Skin epidermis (tissue), 12 donors: ENCODE results near the gene ADGRD1.
"Not testable (repeated sequence)": the region's sequence is repeated elsewhere in the genome, so short reads cannot be mapped to it uniquely, and the experiment has no call there.

Experiments
- H3K27ac ChIP-seq, 21 experiments: fragments of 200-600 bp; sonication (generic) in 11 of 21; one replicate each; pipeline ENCODE4 v1.5.0; 2020; ENCODE audit warnings: mild to moderate bottlenecking in 3 of 21, inconsistent platforms in 2 of 21, moderate library complexity in 2 of 21
- H3K4me3 ChIP-seq, 7 experiments: fragments of 200-600 bp; sonication (generic) in 2 of 7; one replicate each; pipeline ENCODE4 v1.5.0; 2020; ENCODE audit warnings: inconsistent platforms in 2 of 7, mild to moderate bottlenecking in 2 of 7, moderate library complexity in 1 of 7

Gene ADGRD1

GRCh38 chr12:130953771-130954543 is at the start of gene ADGRD1:
TSS of gene ADGRD1 (plus strand) at chr12:130953907. CDS start at chr12:130954466, 559 bp downstream.
- peak within 1 kb of the TSS in 7 of 21 experiments; percentile 33 to 83 (median 68) for H3K27ac ChIP-seq
- H3K4me3 ChIP-seq, result peak within 1 kb of the TSS in 3 of 7 experiments; percentile 19 to 37 (median 22)

GRCh38 chr12:130904064-130904463 is 49.6 kb upstream of the ADGRD1 start:
- Histone ChIP-seq H3K4me3 (no peak overlapping the region), H3K27ac (no peak overlapping the region)

- H3K27ac ChIP-seq, H3K4me3 ChIP-seq: not testable (repeated sequence)
These were observed 48.7 kb upstream of the ADGRD1 start for GRCh38 chr12:130904936-130905455.

GRCh38 chr12:130909111-130909510 is 44.6 kb upstream of the ADGRD1 start:
- no peak overlapping the region for H3K4me3 ChIP-seq
- H3K27ac ChIP-seq, result no peak overlapping the region

- Histone ChIP-seq H3K27ac (no peak overlapping the region), H3K4me3 (no peak overlapping the region)
These were observed 42.5 kb upstream of the ADGRD1 start for GRCh38 chr12:130911193-130911592.

GRCh38 chr12:130911933-130912332 is 41.8 kb upstream of the ADGRD1 start:
- no peak overlapping the region for H3K4me3 ChIP-seq
- H3K27ac ChIP-seq, result no peak overlapping the region

- H3K27ac ChIP-seq, result no peak overlapping the region
- no peak overlapping the region for H3K4me3 ChIP-seq
These were observed 37.3 kb upstream of the ADGRD1 start for GRCh38 chr12:130916241-130916911.

GRCh38 chr12:130917607-130918006 is 36.1 kb upstream of the ADGRD1 start:
- no peak overlapping the region for H3K4me3 ChIP-seq
- H3K27ac ChIP-seq, result no peak overlapping the region

- Histone ChIP-seq H3K27ac (peak overlapping the region in 1 of 21 experiments; percentile 7), H3K4me3 (no peak overlapping the region)
These were observed 34.6 kb upstream of the ADGRD1 start for GRCh38 chr12:130919086-130919485.

- Histone ChIP-seq H3K27ac (peak overlapping the region in 6 of 21 experiments; percentile 12 to 85 (median 18)), H3K4me3 (no peak overlapping the region)
These were observed 33.5 kb upstream of the ADGRD1 start for GRCh38 chr12:130920119-130920703.

GRCh38 chr12:130920723-130921381 is 32.9 kb upstream of the ADGRD1 start:
- peak overlapping the region in 5 of 21 experiments; percentile 13 to 85 (median 74) for H3K27ac ChIP-seq
- no peak overlapping the region for H3K4me3 ChIP-seq

- H3K27ac ChIP-seq, result peak overlapping the region in 3 of 21 experiments; percentile 12 to 85 (median 74)
- H3K4me3 ChIP-seq, result no peak overlapping the region
These were observed 31.2 kb upstream of the ADGRD1 start for GRCh38 chr12:130922511-130922953.

- Histone ChIP-seq H3K27ac (no peak overlapping the region), H3K4me3 (no peak overlapping the region)
These were observed 28.6 kb upstream of the ADGRD1 start for GRCh38 chr12:130924966-130925665.

GRCh38 chr12:130925666-130926015 is 28.1 kb upstream of the ADGRD1 start:
- no peak overlapping the region for H3K4me3 ChIP-seq
- H3K27ac ChIP-seq, result no peak overlapping the region

GRCh38 chr12:130929363-130929762 is 24.3 kb upstream of the ADGRD1 start:
- no peak overlapping the region for H3K27ac ChIP-seq
- no peak overlapping the region for H3K4me3 ChIP-seq

- Histone ChIP-seq H3K27ac (peak overlapping the region in 9 of 21 experiments; percentile 4 to 79 (median 46)), H3K4me3 (no peak overlapping the region)
These were observed 21.4 kb upstream of the ADGRD1 start for GRCh38 chr12:130932061-130932930.

- Histone ChIP-seq H3K27ac (peak overlapping the region in 6 of 21 experiments; percentile 4 to 79 (median 48)), H3K4me3 (no peak overlapping the region)
These were observed 20.3 kb upstream of the ADGRD1 start for GRCh38 chr12:130933269-130933995.

- Histone ChIP-seq H3K27ac (no peak overlapping the region), H3K4me3 (no peak overlapping the region)
These were observed 19.0 kb upstream of the ADGRD1 start for GRCh38 chr12:130934753-130935152.
